ENCODE data around the gene ST8SIA5. TPM values are rescaled to one million over a fixed set of nuclear protein-coding genes. Genes with fewer than 3 reads are reported as not detected.
A peak's percentile ranks its signal among the peaks of the same experiment; 100 is the strongest.

The ST8SIA5 gene
- total RNA-seq, 2 experiments from 2014 or later = not detected

DNA sequence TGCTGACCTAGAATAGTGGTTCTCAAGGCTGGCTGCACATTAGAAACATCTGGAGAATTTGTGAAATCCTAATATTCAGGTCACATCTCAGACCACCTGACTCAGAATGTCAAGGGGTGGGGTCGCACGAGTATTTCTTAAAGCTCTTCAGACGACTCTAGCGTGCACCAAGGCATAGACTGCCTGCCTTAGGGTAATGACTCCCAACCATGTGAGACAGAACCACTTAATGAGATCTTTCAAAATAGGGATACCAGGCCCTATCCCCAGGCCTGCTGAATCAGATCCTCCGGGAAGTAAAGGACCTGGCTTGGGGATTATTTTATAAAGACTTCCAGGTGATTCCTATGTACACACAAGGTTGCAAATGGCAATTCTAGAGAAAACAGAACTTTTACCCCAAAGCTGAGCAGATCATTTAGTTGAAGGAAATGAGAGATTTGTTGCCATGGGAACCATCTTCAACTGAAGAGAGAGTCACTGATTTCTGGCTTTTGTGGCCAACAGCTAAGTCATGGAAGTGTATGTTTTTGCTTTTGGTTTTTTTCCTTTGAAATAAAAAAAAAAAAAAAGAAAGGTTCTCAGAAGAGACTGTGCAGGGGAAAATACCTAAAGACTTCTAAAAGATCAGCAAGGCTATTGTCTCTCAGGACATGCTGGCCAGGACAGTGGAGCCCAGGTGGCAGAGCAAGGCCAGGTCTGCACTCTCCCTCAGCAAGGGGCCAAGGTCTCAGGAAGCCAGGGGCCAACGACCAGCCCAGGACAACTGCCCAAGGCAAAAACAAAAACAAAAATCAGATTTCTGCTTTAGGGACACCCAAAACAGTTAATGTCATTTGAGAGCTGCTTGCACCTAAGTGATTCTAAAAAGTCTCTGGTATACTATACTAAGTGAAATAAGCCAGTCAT is 84.5 kb downstream of the ST8SIA5 start:
- no peaks in the 10 kb centered on the region for H3K9me3 Mint-ChIP-seq
- DNase-seq (peak; percentile 11), ATAC-seq (peak; percentile 84)
- H3K27ac Mint-ChIP-seq = no peak overlapping the region
- ChIA-PET POLR2A (no interaction called here), CTCF (interaction anchor here (8.7 kb wide), 1 partner anchor 14 kb away, joined by 55 read pairs; the partner anchor contains the start of gene LOXHD1)
- H3K27me3 Mint-ChIP-seq = peaks cover 14% of the 10 kb centered on the region
- no peaks in the 10 kb centered on the region for H3K36me3 Mint-ChIP-seq (ENCODE audit: low read depth)
- intact Hi-C loops (cut with micrococcal nuclease) = no loop called here
- no peak overlapping the region for H3K4me3 Mint-ChIP-seq
- H3K4me1 Mint-ChIP-seq (ENCODE audit: low read depth) = peaks cover 11% of the 10 kb centered on the region
- TF ChIP-seq, protein P1, sequence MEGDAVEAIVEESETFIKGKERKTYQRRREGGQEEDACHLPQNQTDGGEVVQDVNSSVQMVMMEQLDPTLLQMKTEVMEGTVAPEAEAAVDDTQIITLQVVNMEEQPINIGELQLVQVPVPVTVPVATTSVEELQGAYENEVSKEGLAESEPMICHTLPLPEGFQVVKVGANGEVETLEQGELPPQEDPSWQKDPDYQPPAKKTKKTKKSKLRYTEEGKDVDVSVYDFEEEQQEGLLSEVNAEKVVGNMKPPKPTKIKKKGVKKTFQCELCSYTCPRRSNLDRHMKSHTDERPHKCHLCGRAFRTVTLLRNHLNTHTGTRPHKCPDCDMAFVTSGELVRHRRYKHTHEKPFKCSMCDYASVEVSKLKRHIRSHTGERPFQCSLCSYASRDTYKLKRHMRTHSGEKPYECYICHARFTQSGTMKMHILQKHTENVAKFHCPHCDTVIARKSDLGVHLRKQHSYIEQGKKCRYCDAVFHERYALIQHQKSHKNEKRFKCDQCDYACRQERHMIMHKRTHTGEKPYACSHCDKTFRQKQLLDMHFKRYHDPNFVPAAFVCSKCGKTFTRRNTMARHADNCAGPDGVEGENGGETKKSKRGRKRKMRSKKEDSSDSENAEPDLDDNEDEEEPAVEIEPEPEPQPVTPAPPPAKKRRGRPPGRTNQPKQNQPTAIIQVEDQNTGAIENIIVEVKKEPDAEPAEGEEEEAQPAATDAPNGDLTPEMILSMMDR (IDR thresholded peaks at IDR 0.05) = no peak

DNA sequence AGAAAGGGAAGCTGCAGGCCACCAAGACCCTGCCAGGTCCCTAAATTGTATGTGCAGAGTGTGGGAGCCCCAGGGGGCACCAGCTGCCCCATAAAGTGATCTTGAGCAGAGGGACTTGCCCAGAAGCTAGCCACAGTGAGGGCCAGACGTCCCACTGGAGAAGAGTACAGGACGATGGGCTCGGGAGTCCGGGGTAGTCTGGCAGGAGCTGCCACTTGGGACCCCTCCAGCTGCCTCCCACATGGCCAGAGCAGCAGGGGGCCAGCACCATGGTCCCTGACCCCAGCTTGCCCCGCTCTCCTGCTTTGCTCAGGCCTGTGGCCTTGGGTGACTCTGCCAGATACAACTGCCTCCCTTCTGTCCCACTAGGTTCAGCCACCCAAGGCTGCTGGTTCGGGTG is 88.2 kb downstream of the ST8SIA5 start:
- H3K27ac Mint-ChIP-seq = no peak overlapping the region
- no peak for DNase-seq
- no peak for ATAC-seq
- no peak overlapping the region for H3K4me3 Mint-ChIP-seq
- H3K9me3 Mint-ChIP-seq = no peaks in the 10 kb centered on the region
- peaks cover 11% of the 10 kb centered on the region for H3K4me1 Mint-ChIP-seq (ENCODE audit: low read depth)
- TF ChIP-seq, protein P1 (IDR thresholded peaks at IDR 0.05) = no peak
- POLR2A ChIA-PET = no interaction called here
- intact Hi-C loops (cut with micrococcal nuclease) = no loop called here
- no peaks in the 10 kb centered on the region for H3K36me3 Mint-ChIP-seq (ENCODE audit: low read depth)
- H3K27me3 Mint-ChIP-seq = no peaks in the 10 kb centered on the region
- CTCF ChIA-PET = interaction anchor here (8.7 kb wide), 1 partner anchor 10 kb away, joined by 55 read pairs; the partner anchor contains the start of gene LOXHD1

DNA sequence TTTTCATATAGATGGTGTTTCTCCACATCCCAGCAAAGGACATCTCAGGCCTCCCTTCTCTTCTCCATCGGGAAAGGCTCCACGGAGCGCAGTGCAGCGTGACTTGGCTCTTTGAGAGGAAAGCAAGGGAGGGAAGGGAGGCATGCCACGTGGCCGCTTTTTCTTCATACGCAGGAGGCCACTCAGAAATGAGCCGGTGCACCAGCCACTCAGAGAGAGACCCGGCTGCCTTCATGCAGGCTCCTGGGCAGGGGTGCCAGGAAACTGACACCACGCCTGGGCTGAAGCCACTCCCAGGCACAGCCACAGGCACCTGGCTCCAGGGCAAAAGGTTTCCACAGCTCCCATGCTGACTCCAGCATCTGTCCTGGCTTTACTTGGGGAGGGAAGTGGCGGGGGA is 88.7 kb downstream of the ST8SIA5 start:
- Mint-ChIP-seq H3K36me3 (ENCODE audit: low read depth) (no peaks in the 10 kb centered on the region), H3K9me3 (no peaks in the 10 kb centered on the region), H3K4me1 (ENCODE audit: low read depth) (peaks cover 11% of the 10 kb centered on the region), H3K27me3 (no peaks in the 10 kb centered on the region), H3K27ac (no peak overlapping the region), H3K4me3 (no peak overlapping the region)
- ChIA-PET CTCF (interaction anchor here (1.0 to 8.7 kb wide), 2 partner anchors 10 to 495 kb away, joined by 4 to 55 read pairs; partner anchors contain the start of gene LOXHD1), POLR2A (no interaction called here)
- intact Hi-C loops (cut with micrococcal nuclease) = no loop called here
- DNase-seq (no peak), ATAC-seq (no peak)
- TF ChIP-seq, protein P1 (IDR thresholded peaks at IDR 0.05) = no peak

DNA sequence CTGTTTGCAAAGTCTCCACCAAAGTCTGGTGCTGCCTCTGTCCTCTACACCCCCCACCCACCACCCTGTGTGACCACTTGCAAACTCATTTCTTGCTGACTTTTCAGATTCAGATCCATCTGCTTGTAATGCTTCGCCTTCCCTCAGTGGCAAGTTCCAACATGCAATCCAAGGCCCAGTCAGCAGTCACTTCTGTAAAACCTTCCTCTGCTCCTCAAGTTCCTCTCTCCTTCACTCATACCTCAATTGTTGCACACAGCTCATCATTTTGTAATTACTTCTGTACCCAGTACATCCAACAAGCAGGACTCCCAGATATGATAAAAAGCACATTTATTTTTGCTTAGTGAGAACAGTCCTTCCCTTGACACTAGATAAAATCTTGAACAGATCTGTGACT is 93.3 kb downstream of the ST8SIA5 start:
- ATAC-seq (no peak), DNase-seq (no peak)
- H3K9me3 Mint-ChIP-seq = no peaks in the 10 kb centered on the region
- no peaks in the 10 kb centered on the region for H3K27me3 Mint-ChIP-seq
- intact Hi-C loops (cut with micrococcal nuclease) = no loop called here
- TF ChIP-seq, protein P1 (IDR thresholded peaks at IDR 0.05) = no peak
- no peak overlapping the region for H3K4me3 Mint-ChIP-seq
- ChIA-PET CTCF (no interaction called here), POLR2A (no interaction called here)
- H3K36me3 Mint-ChIP-seq (ENCODE audit: low read depth) = no peaks in the 10 kb centered on the region
- H3K4me1 Mint-ChIP-seq (ENCODE audit: low read depth) = no peaks in the 10 kb centered on the region
- no peak overlapping the region for H3K27ac Mint-ChIP-seq
